Neural cell (in vitro differentiated cells): ENCODE results near the gene DOCK4. TPM values are rescaled to one million over a fixed set of nuclear protein-coding genes. Genes with fewer than 3 reads are reported as not detected.

ENCODE experiments used
- H2AFZ ChIP-seq: fragments of 200-600, 300-800 bp; sonication (generic), shearing (Covaris generic); 2 replicates; pipeline ENCODE4 v1.6.0; 2014; ENCODE audit warnings: low read depth, mild to moderate bottlenecking, antibody characterized with exemption, low read length, moderate library complexity
- H3F3A ChIP-seq: fragments of 200-600 bp; shearing (Covaris generic); 2 replicates; pipeline ENCODE4 v1.6.1; 2016; ENCODE audit warnings: mild to moderate bottlenecking, moderate library complexity, mixed read lengths, antibody characterized with exemption, low read length; ENCODE audit not compliant: insufficient read depth, poor library complexity, severe bottlenecking
- H3K27ac ChIP-seq: fragments of 200-600, 300-800 bp; sonication (generic), shearing (Covaris generic); 2 replicates; pipeline ENCODE4 v1.5.1; 2014; ENCODE audit warnings: mild to moderate bottlenecking, low read length, moderate library complexity
- H3K27me3 ChIP-seq: fragments of 300-800, 200-600 bp; sonication (generic), shearing (Covaris generic); 2 replicates; pipeline ENCODE4 v1.6.0; 2014; ENCODE audit warnings: mild to moderate bottlenecking, low read depth, low read length, moderate library complexity; ENCODE audit not compliant: insufficient read depth
- H3K36me3 ChIP-seq: fragments of 300-800, 200-600 bp; sonication (generic), shearing (Covaris generic); 2 replicates; pipeline ENCODE4 v1.5.1; 2014; ENCODE audit warnings: mild to moderate bottlenecking, antibody characterized with exemption, low read length, moderate library complexity; ENCODE audit not compliant: insufficient read depth
- H3K4me2 ChIP-seq: fragments of 300-800, 200-600 bp; sonication (generic), shearing (Covaris generic); 2 replicates; pipeline ENCODE4 v1.6.0; 2014; ENCODE audit warnings: mild to moderate bottlenecking, low read length
- H3K4me3 ChIP-seq: fragments of 300-800, 200-600 bp; sonication (generic), shearing (Covaris generic); 2 replicates; pipeline ENCODE4 v1.5.1; 2014; ENCODE audit warnings: mild to moderate bottlenecking, low read length, moderate library complexity
- H3K79me2 ChIP-seq: fragments of 200-600 bp; shearing (Covaris generic); replicated peaks from 2 replicates; pipeline ENCODE4 v1.6.0; 2014; ENCODE audit warnings: mild to moderate bottlenecking, low read length, moderate library complexity; ENCODE audit not compliant: insufficient read depth
- H3K9ac ChIP-seq: fragments of 300-800, 200-600 bp; sonication (generic), shearing (Covaris generic); 2 replicates; pipeline ENCODE4 v1.6.1; 2016; ENCODE audit warnings: mild to moderate bottlenecking, low read length, mixed read lengths
- H3K9me2 ChIP-seq: fragments of 200-600 bp; shearing (Covaris generic); 2 replicates; pipeline ENCODE4 v1.6.1; 2016; ENCODE audit warnings: mild to moderate bottlenecking, low read length, mixed read lengths; ENCODE audit not compliant: insufficient read depth
- H3K9me3 ChIP-seq: fragments of 200-600, 300-800 bp; sonication (generic), shearing (Covaris generic); 2 replicates; pipeline ENCODE4 v1.6.1; 2016; ENCODE audit warnings: mild to moderate bottlenecking, mixed run types, low read length, moderate library complexity, mixed read lengths
- H4K20me1 ChIP-seq: fragments of 200-600 bp; shearing (Covaris generic); 2 replicates; pipeline ENCODE4 v1.6.1; 2016; ENCODE audit warnings: mild to moderate bottlenecking, mixed run types; ENCODE audit not compliant: insufficient read depth
- EP300 ChIP-seq: fragments of 450-650 bp; conservative IDR thresholded peaks from 2 replicates; pipeline ENCODE4 v1.6.1; 2014; ENCODE audit warnings: antibody characterized with exemption, mild to moderate bottlenecking, moderate library complexity; ENCODE audit not compliant: poor library complexity, severe bottlenecking
- EZH2 ChIP-seq: fragments of 200-600, 300-800 bp; shearing (Covaris generic), sonication (generic); IDR thresholded peaks from 2 replicates; pipeline ENCODE4 v1.6.1; 2014; ENCODE audit warnings: antibody characterized with exemption, low read length, borderline replicate concordance, mild to moderate bottlenecking; ENCODE audit not compliant: insufficient read depth, poor library complexity, severe bottlenecking
- MXI1 ChIP-seq: fragments of 450-650 bp; conservative IDR thresholded peaks from 2 replicates; pipeline ENCODE4 v1.6.1; 2014; ENCODE audit warnings: antibody characterized with exemption, mild to moderate bottlenecking; ENCODE audit not compliant: poor library complexity, severe bottlenecking
- POLR2AphosphoS5 ChIP-seq: IDR thresholded peaks from 2 replicates; pipeline ENCODE4 v1.6.1; 2012
- RAD21 ChIP-seq: fragments of 450-650 bp; conservative IDR thresholded peaks from 2 replicates; pipeline ENCODE4 v1.6.1; 2014; ENCODE audit warnings: antibody characterized with exemption, mild to moderate bottlenecking, moderate library complexity
- SMC3 ChIP-seq: fragments of 450-650 bp; conservative IDR thresholded peaks from 2 replicates; pipeline ENCODE4 v1.6.1; 2014; ENCODE audit warnings: antibody characterized with exemption, mild to moderate bottlenecking, moderate library complexity; ENCODE audit not compliant: poor library complexity
- TAF1 ChIP-seq: IDR thresholded peaks from 2 replicates; pipeline ENCODE4 v1.6.1; 2012; ENCODE audit warnings: low read depth
- polyA plus RNA-seq: library from polyadenylated mRNA; depleted of rRNA; stranded (reverse); fragments of >200 nt; gene quantifications from 2 replicates; pipeline ENCODE4 v1.2.3, GENCODE V29; 2014
- TF ChIP-seq, protein P1 (sequence below): IDR thresholded peaks from 2 replicates; pipeline ENCODE4 v1.6.1; 2012; ENCODE audit warnings: borderline replicate concordance
- TF ChIP-seq, protein P2 (sequence below): fragments of 450-650 bp; IDR thresholded peaks from 2 replicates; pipeline ENCODE4 v1.5.1; 2014; ENCODE audit warnings: antibody characterized with exemption, mild to moderate bottlenecking, moderate library complexity; ENCODE audit not compliant: poor library complexity, severe bottlenecking

The DOCK4 gene
- polyA plus RNA-seq, 1 donor from 2014 or later: 28.1 TPM

DNA sequence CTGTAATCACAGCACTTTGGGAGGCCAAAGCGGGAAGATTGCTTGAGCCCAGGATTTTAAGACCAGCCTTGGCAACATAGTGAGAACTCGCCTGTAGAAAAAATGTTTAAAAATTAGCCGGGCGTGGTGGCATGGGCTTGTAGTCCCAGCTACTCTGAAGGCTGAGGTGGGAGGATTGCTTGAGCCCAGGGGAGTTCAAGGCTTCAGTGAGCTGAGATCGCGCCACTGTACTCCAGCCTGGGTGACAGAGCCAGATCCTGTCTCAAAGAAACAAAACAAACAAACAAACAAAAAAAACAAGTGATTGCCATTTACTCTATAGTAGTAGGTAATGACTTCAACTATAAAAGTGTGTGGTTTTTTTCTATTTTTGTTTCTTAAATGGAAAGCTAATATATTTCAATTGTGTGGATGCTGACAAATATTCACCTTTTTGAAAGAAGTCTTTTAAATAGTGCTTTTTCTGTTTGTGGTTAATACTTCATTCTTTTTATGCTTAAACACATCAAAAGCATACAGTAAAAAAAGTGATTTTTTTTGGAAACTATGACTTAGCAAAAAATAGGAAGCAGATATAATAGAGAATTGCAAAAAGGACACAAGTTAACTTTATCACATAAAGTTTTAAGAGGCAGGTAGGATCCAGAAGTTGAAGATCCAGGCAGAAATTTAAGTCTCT, 48.6 kb upstream of the DOCK4 start:
- Histone ChIP-seq H3K36me3 (no peaks in the 10 kb centered on the region), H3K4me3 (no peak overlapping the region), H3K4me2 (no peak overlapping the region), H3K27me3 (no peaks in the 10 kb centered on the region), H4K20me1 (no peaks in the 10 kb centered on the region), H3K9ac (no peak overlapping the region), H3K27ac (no peak overlapping the region), H3K9me2 (no peaks in the 10 kb centered on the region), H2AFZ (no peak overlapping the region), H3K9me3 (no peaks in the 10 kb centered on the region), H3K79me2 (peaks cover 8% of the 10 kb centered on the region), H3F3A (no peaks in the 10 kb centered on the region)
- no peak for TF ChIP-seq EZH2
- TF ChIP-seq RAD21: no peak
- TF ChIP-seq EP300: no peak

DNA sequence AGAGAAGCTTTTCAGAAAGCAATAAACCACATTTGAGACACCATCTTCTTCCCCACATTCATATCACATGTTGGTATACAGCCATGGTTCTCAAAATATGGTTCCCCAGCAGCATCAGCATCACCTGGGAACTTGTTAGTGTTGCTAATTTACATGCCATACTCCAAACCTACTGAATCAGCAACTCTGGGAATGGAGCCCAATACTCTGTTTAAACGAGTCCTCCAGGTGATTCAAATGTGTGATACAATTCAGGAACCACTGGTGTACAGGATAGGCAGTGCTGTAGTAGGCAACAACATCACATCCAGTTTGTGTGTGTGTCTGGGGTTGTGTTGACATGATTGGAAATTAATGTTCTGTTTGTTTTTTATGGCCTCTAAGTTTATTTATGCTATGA, 48.0 kb upstream of the DOCK4 start:
- H3K4me2 ChIP-seq: no peak overlapping the region
- H3K79me2 ChIP-seq: peaks cover 8% of the 10 kb centered on the region
- no peak overlapping the region for H3K9ac ChIP-seq
- no peak overlapping the region for H3K4me3 ChIP-seq
- no peak for TF ChIP-seq RAD21
- TF ChIP-seq EZH2: no peak
- no peak for TF ChIP-seq SMC3
- TF ChIP-seq, protein P1, sequence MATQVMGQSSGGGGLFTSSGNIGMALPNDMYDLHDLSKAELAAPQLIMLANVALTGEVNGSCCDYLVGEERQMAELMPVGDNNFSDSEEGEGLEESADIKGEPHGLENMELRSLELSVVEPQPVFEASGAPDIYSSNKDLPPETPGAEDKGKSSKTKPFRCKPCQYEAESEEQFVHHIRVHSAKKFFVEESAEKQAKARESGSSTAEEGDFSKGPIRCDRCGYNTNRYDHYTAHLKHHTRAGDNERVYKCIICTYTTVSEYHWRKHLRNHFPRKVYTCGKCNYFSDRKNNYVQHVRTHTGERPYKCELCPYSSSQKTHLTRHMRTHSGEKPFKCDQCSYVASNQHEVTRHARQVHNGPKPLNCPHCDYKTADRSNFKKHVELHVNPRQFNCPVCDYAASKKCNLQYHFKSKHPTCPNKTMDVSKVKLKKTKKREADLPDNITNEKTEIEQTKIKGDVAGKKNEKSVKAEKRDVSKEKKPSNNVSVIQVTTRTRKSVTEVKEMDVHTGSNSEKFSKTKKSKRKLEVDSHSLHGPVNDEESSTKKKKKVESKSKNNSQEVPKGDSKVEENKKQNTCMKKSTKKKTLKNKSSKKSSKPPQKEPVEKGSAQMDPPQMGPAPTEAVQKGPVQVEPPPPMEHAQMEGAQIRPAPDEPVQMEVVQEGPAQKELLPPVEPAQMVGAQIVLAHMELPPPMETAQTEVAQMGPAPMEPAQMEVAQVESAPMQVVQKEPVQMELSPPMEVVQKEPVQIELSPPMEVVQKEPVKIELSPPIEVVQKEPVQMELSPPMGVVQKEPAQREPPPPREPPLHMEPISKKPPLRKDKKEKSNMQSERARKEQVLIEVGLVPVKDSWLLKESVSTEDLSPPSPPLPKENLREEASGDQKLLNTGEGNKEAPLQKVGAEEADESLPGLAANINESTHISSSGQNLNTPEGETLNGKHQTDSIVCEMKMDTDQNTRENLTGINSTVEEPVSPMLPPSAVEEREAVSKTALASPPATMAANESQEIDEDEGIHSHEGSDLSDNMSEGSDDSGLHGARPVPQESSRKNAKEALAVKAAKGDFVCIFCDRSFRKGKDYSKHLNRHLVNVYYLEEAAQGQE: no peak
- TF ChIP-seq, protein P2, sequence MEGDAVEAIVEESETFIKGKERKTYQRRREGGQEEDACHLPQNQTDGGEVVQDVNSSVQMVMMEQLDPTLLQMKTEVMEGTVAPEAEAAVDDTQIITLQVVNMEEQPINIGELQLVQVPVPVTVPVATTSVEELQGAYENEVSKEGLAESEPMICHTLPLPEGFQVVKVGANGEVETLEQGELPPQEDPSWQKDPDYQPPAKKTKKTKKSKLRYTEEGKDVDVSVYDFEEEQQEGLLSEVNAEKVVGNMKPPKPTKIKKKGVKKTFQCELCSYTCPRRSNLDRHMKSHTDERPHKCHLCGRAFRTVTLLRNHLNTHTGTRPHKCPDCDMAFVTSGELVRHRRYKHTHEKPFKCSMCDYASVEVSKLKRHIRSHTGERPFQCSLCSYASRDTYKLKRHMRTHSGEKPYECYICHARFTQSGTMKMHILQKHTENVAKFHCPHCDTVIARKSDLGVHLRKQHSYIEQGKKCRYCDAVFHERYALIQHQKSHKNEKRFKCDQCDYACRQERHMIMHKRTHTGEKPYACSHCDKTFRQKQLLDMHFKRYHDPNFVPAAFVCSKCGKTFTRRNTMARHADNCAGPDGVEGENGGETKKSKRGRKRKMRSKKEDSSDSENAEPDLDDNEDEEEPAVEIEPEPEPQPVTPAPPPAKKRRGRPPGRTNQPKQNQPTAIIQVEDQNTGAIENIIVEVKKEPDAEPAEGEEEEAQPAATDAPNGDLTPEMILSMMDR: no peak
- no peak for TF ChIP-seq EP300
- no peak for TF ChIP-seq TAF1
- TF ChIP-seq POLR2AphosphoS5: no peak
- no peak for TF ChIP-seq MXI1
- no peaks in the 10 kb centered on the region for H3F3A ChIP-seq
- no peaks in the 10 kb centered on the region for H3K27me3 ChIP-seq
- no peaks in the 10 kb centered on the region for H3K9me2 ChIP-seq
- H3K9me3 ChIP-seq: no peaks in the 10 kb centered on the region
- H4K20me1 ChIP-seq: no peaks in the 10 kb centered on the region
- no peak overlapping the region for H3K27ac ChIP-seq
- H2AFZ ChIP-seq: no peak overlapping the region
- H3K36me3 ChIP-seq: no peaks in the 10 kb centered on the region
